PC-9 (cell line): ENCODE data around the gene GNG7.

ENCODE experiments used
- EZH2 ChIP-seq: fragments of 200-600 bp; sonication (generic); IDR thresholded peaks from 2 replicates; pipeline ENCODE4 v1.8.0; 2017; ENCODE audit warnings: antibody characterized with exemption, low read depth
- TF ChIP-seq, protein P1 (sequence below): fragments of 200-600 bp; sonication (generic); conservative IDR thresholded peaks from 2 replicates; pipeline ENCODE4 v1.6.1; 2017; ENCODE audit warnings: mixed run types, antibody characterized with exemption, mild to moderate bottlenecking, moderate library complexity

DNA sequence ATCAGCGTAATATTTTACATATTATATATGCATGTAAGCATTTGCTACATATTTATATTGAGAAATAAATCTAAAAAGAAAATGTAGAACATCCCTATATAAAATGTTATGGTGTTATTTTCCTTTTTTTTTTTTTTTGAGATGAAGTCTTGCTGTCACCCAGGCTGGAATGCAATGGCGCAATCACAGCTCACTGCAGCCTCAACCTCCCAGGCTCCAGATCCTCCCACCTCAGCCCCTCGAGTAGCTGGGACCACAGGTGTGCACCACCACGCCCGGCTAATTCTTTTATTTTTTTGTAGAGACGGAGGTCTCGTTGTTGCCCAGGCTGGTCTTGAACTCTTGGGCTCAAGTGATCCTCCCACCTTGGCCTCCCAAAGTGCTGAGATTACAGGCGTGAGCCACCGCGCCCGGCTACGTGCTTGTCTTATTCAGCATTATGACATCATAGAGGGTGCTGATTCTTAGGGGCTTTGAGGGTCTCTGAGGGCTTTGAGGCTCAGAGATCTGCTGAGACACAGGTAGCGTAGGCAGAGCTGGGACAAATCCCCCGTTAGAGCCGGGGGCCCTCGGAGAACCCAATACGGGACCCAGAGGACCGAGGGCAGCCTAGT lies 124.7 kb downstream of the GNG7 start:
- TF ChIP-seq EZH2: no peak
- TF ChIP-seq, protein P1, sequence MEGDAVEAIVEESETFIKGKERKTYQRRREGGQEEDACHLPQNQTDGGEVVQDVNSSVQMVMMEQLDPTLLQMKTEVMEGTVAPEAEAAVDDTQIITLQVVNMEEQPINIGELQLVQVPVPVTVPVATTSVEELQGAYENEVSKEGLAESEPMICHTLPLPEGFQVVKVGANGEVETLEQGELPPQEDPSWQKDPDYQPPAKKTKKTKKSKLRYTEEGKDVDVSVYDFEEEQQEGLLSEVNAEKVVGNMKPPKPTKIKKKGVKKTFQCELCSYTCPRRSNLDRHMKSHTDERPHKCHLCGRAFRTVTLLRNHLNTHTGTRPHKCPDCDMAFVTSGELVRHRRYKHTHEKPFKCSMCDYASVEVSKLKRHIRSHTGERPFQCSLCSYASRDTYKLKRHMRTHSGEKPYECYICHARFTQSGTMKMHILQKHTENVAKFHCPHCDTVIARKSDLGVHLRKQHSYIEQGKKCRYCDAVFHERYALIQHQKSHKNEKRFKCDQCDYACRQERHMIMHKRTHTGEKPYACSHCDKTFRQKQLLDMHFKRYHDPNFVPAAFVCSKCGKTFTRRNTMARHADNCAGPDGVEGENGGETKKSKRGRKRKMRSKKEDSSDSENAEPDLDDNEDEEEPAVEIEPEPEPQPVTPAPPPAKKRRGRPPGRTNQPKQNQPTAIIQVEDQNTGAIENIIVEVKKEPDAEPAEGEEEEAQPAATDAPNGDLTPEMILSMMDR: no peak
